K562 (cell line): ENCODE measurements around the gene MMP1. TPM values are rescaled to one million over a fixed set of nuclear protein-coding genes. Genes with fewer than 3 reads are reported as not detected.

Experiments used
- ATAC-seq: fragments of 200-7000 bp; cut with Tn5 transposase; 3 replicates; pipeline ENCODE4 v1.9.1; 2020; ENCODE audit warnings: moderate library complexity
- BruUV-seq: library from RNA; stranded (reverse); fragments of 400-500 nt; replicated peaks from 2 replicates; lab custom pipeline; 2021; lab: Mats Ljungman, UMichigan
- CTCF ChIA-PET: fragments of 300-600 bp; formaldehyde crosslinking; extraction: SDS; loops from one replicate; lab custom pipeline; 2021; ENCODE audit warnings: low intra/inter-chr PET ratio; lab: Yijun Ruan, JAX
- POLR2A ChIA-PET: fragments of 300-600, 350-650 bp; sonication (Branson Sonifier 250); formaldehyde crosslinking; extraction: SDS; loops from one replicate; lab custom pipeline; 2021; ENCODE audit warnings: antibody characterized with exemption, inconsistent platforms; lab: Yijun Ruan, JAX
- DNase-seq, 4 experiments: peaks; one replicate each; pipeline versions ENCODE4 v3.0.0 to v3.0.0-alpha.2; 2011 to 2018; ENCODE audit warnings: low spot score in 3 of 4, mixed read lengths in 3 of 4; ENCODE audit errors: extremely low read depth in 1 of 4
- FAIRE-seq: peaks from 2 replicates; lab custom pipeline; 2011; peaks lifted over from hg19 to GRCh38; lab: Jason Lieb, UNC
- H2AFZ ChIP-seq: 2 replicates; pipeline ENCODE4 v1.6.0; 2011; ENCODE audit warnings: low read depth, low read length, control low read depth, inconsistent platforms
- H3K27ac ChIP-seq: fragments of 200-600 bp; 3 replicates; pipeline ENCODE4 v1.8.0; 2011; ENCODE audit warnings: low read depth, mild to moderate bottlenecking, control low read depth, inconsistent platforms, low read length, moderate library complexity, mixed read lengths; ENCODE audit errors: extremely low read depth
- H3K27me3 ChIP-seq, 2 experiments: fragments of 300-600 bp in 1 of 2; 2 replicates in 1 of 2; 3 replicates in 1 of 2; pipeline versions ENCODE4 v1.6.0 to v1.8.0; 2011; ENCODE audit warnings: inconsistent platforms in 2 of 2, low read length in 2 of 2, mild to moderate bottlenecking in 1 of 2, mixed read lengths in 1 of 2, moderate library complexity in 1 of 2; ENCODE audit not compliant: control insufficient read depth in 2 of 2, insufficient read depth in 2 of 2
- H3K36me3 ChIP-seq: fragments of 300-600 bp; 3 replicates; pipeline ENCODE4 v1.8.0; 2011; ENCODE audit warnings: mild to moderate bottlenecking, low read length, inconsistent platforms; ENCODE audit not compliant: control insufficient read depth, insufficient read depth
- H3K4me1 ChIP-seq, 2 experiments: fragments of 200-600 bp in 1 of 2; replicated peaks in 1 of 2; 2 replicates in 1 of 2; 3 replicates in 1 of 2; pipeline versions ENCODE4 v1.5.1 to v1.8.0; 2011; ENCODE audit warnings: inconsistent platforms in 2 of 2, low read length in 2 of 2, mild to moderate bottlenecking in 1 of 2, mixed read lengths in 1 of 2, moderate library complexity in 1 of 2; ENCODE audit not compliant: control insufficient read depth in 2 of 2, insufficient read depth in 2 of 2
- H3K4me2 ChIP-seq: 2 replicates; pipeline ENCODE4 v1.6.1; 2011; ENCODE audit warnings: low read length, control low read depth, inconsistent platforms, mixed read lengths; ENCODE audit not compliant: insufficient read depth
- H3K4me3 ChIP-seq: fragments of 200-600 bp; sonication (generic), shearing (Covaris generic); 2 replicates; pipeline ENCODE4 v1.5.1; 2016; ENCODE audit warnings: control low read depth, inconsistent platforms
- H3K79me2 ChIP-seq: fragments of 200-600 bp; 3 replicates; pipeline ENCODE4 v1.8.0; 2011; ENCODE audit warnings: low read length, inconsistent platforms; ENCODE audit not compliant: control insufficient read depth, insufficient read depth
- H3K9ac ChIP-seq, 2 experiments: 2 replicates each; pipeline versions ENCODE4 v1.6.0 to v1.6.1; 2011; ENCODE audit warnings: low read depth in 2 of 2, low read length in 2 of 2, control low read depth in 1 of 2, inconsistent platforms in 1 of 2, mild to moderate bottlenecking in 1 of 2, mixed read lengths in 1 of 2; ENCODE audit not compliant: insufficient read depth in 1 of 2
- H3K9me1 ChIP-seq: one replicate; pipeline ENCODE4 v1.6.0; 2011; ENCODE audit warnings: inconsistent platforms, mild to moderate bottlenecking, low read length, moderate library complexity; ENCODE audit not compliant: control insufficient read depth, insufficient read depth
- H3K9me3 ChIP-seq: replicated peaks from 2 replicates; pipeline ENCODE4 v1.5.1; 2011; ENCODE audit warnings: low read depth, low read length, inconsistent platforms; ENCODE audit not compliant: control insufficient read depth, insufficient read depth
- H4K20me1 ChIP-seq: replicated peaks from 2 replicates; pipeline ENCODE4 v1.6.1; 2011; ENCODE audit warnings: low read length, inconsistent platforms, mixed read lengths; ENCODE audit not compliant: control insufficient read depth, insufficient read depth
- ARNT ChIP-seq, 2 experiments: fragments of 450-650 bp; IDR thresholded peaks; 2 replicates each; pipeline ENCODE4 v1.6.1; 2016; ENCODE audit warnings: mild to moderate bottlenecking in 1 of 2
- BCOR ChIP-seq: fragments of 450-650 bp; IDR thresholded peaks from 2 replicates; pipeline ENCODE4 v1.6.1; 2016
- CEBPG ChIP-seq, 3 experiments: fragments of 200-800 bp in 1 of 3; sonication (Bioruptor generic) in 1 of 3; sonication (generic) in 1 of 3; formaldehyde crosslinking in 1 of 3; IDR thresholded peaks in 2 of 3; conservative IDR thresholded peaks in 1 of 3; 2 replicates each; pipeline versions ENCODE4 v1.6.1 to v1.8.0; 2016 to 2022; ENCODE audit warnings: missing compliant biosample characterization in 2 of 3, missing genetic modification characterization in 2 of 3, mild to moderate bottlenecking in 1 of 3, missing genetic modification reagents in 1 of 3
- KDM2B ChIP-seq: fragments of 250-450 bp; sonication (Bioruptor Pico); IDR thresholded peaks from 2 replicates; pipeline ENCODE4 v1.8.0; 2021; ENCODE audit warnings: mild to moderate bottlenecking, moderate library complexity
- MBD2 ChIP-seq: sonication (generic); IDR thresholded peaks from 2 replicates; pipeline ENCODE4 v1.6.1; 2016; ENCODE audit warnings: low read depth, borderline replicate concordance
- NR3C1 ChIP-seq: sonication (generic); formaldehyde crosslinking; IDR thresholded peaks from 2 replicates; pipeline ENCODE4 v1.8.1; 2022; ENCODE audit warnings: missing genetic modification reagents
- PURB ChIP-seq: sonication (generic); formaldehyde crosslinking; IDR thresholded peaks from 2 replicates; pipeline ENCODE4 v1.9.0; 2021; ENCODE audit warnings: low read depth, mild to moderate bottlenecking, missing genetic modification reagents
- RBM14 ChIP-seq: fragments of 200-400 bp; formaldehyde crosslinking; IDR thresholded peaks from 2 replicates; pipeline ENCODE4 v1.6.1; 2018; ENCODE audit warnings: low read depth, mild to moderate bottlenecking, low read length, moderate library complexity, borderline replicate concordance; ENCODE audit not compliant: insufficient read depth
- RBM25 ChIP-seq: fragments of 200-400 bp; formaldehyde crosslinking; IDR thresholded peaks from 2 replicates; pipeline ENCODE4 v1.6.1; 2018; ENCODE audit warnings: low read length, low read depth, moderate library complexity; ENCODE audit not compliant: severe bottlenecking
- TEAD2 ChIP-seq: fragments of 450-650 bp; IDR thresholded peaks from 2 replicates; pipeline ENCODE4 v1.6.1; 2016; ENCODE audit warnings: missing genetic modification characterization, control low read depth, missing compliant biosample characterization
- ZNF561 ChIP-seq: fragments of 450-650 bp; formaldehyde crosslinking; conservative IDR thresholded peaks from 2 replicates; pipeline ENCODE4 v1.4.0; 2020; ENCODE audit warnings: mild to moderate bottlenecking, moderate library complexity
- ZNF766 ChIP-seq: fragments of 200-800 bp; sonication (Bioruptor generic); conservative IDR thresholded peaks from 2 replicates; pipeline ENCODE4 v1.6.1; 2016; ENCODE audit warnings: missing genetic modification characterization, missing compliant biosample characterization
- whole genome bisulfite sequencing: fragments of 100-300 bp; shearing (Covaris generic); methylation state at CpG from one replicate; pipeline ENCODE4 v1.1.6; 2016; ENCODE audit warnings: low coverage, mixed read lengths; ENCODE audit not compliant: insufficient coverage; ENCODE audit errors: missing lambda C conversion rate; 5-methylcytosine and 5-hydroxymethylcytosine counted together
- in situ Hi-C: fragments of 300-500 bp; cut with MboI; formaldehyde crosslinking; loops from 4 replicates; pipeline ENCODE4 v1.15.0; 2018; ENCODE audit warnings: inconsistent platforms, mixed read lengths
- intact Hi-C: fragments of 100-400 bp; cut with micrococcal nuclease; formaldehyde crosslinking; loops from 2 replicates; pipeline ENCODE4 v1.14.2; 2022
- polyA plus RNA-seq, 8 experiments: library from polyadenylated mRNA; depleted of rRNA in 4 of 8; stranded (reverse) in 5 of 8; unstranded in 3 of 8; fragments of >200 nt; fragmentation: Nextera tagmentation in 2 of 8; fragmentation: Illumina TruSeq in 1 of 8; extraction: Ambion mirVana in 2 of 8; extraction: Trizol in 1 of 8; gene quantifications; 2 replicates each; pipeline versions ENCODE4 v1.2.1 to v1.2.3, GENCODE V29; 2011 to 2014; ENCODE audit warnings: inconsistent platforms in 1 of 8, missing spikeins in 1 of 8
- total RNA-seq, 7 experiments: library from RNA; depleted of rRNA in 6 of 7; stranded (reverse); fragments of >200 nt in 6 of 7; fragmentation: Illumina TruSeq in 2 of 7; extraction: Trizol in 2 of 7; gene quantifications; 2 replicates each; pipeline versions ENCODE4 v1.2.1 to v1.2.3, GENCODE V29; 2011 to 2021; ENCODE audit warnings: low replicate concordance in 1 of 7
- TF ChIP-seq, protein P1 (sequence below): IDR thresholded peaks from 2 replicates; pipeline ENCODE4 v1.6.1; 2016; ENCODE audit warnings: missing genetic modification characterization, missing compliant biosample characterization
- TF ChIP-seq, protein P2 (sequence below): fragments of 200-400 bp; formaldehyde crosslinking; IDR thresholded peaks from 2 replicates; pipeline ENCODE4 v1.6.1; 2017; ENCODE audit warnings: mild to moderate bottlenecking, low read depth, low read length, moderate library complexity
- TF ChIP-seq, protein P3 (sequence below): sonication (generic); formaldehyde crosslinking; IDR thresholded peaks from 2 replicates; pipeline ENCODE4 v1.8.0; 2023; ENCODE audit warnings: mild to moderate bottlenecking, missing genetic modification reagents

MMP1 gene
- total and polyA plus RNA-seq, 9 of the 15 experiments (the other 6 are each of a cell fraction or from before 2014, with no cell fraction given), result 0.06 to 0.33 (median 0.15) TPM; not detected in 2

DNA sequence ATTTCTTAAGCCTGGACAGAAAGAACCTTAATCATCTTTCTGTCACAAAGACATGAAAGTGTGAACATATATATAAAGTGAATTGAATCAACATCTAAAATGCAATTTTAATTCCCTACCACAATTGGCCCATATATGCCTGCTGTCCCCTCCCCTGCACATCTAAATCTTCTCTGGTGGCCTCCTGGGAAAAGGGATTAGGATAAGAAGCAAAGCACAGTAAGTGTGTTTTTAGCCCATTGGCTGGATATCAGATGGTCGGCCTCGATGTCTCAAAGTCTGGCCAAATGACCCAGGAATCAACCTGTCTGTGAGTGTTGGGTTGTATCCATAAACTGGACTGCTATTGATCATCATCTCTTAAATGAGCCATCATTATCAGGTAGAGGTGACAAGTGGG, 39.7 kb upstream of the MMP1 start:
- Histone ChIP-seq H3K9me1 (no peaks in the 10 kb centered on the region), H3K79me2 (no peaks in the 10 kb centered on the region), H3K36me3 (no peaks in the 10 kb centered on the region), H3K9me3 (no peaks in the 10 kb centered on the region), H3K9ac (no peak overlapping the region), H4K20me1 (no peaks in the 10 kb centered on the region), H3K4me1 (no peaks in the 10 kb centered on the region), H3K27ac (no peak overlapping the region), H3K27me3 (no peaks in the 10 kb centered on the region), H2AFZ (no peak overlapping the region), H3K4me2 (no peak overlapping the region), H3K4me3 (no peak overlapping the region)
- CTCF ChIA-PET, result no interaction called here
- DNase-seq, result no peak
- no peak for FAIRE-seq
- WGBS, result 0% methylated on average over 2 of the region's 2 CpGs
- no TSS peak for BruUV-seq
- ATAC-seq, result no peak
- POLR2A ChIA-PET, result no interaction called here
- intact Hi-C loops, result loop anchor here (10.0 kb wide), 1 partner anchor 197 kb away; no protein-coding TSS in a partner anchor
- TF ChIP-seq PURB (CRISPR knock-in tag), result no peak
- TF ChIP-seq CEBPG (CRISPR knock-in tag; IDR thresholded peaks at IDR 0.05), result no peak
- TF ChIP-seq CEBPG (tag; conservative IDR thresholded peaks at IDR 0.05 in 1 of 2, IDR thresholded peaks at IDR 0.05 in 1 of 2), result no peak
- no peak for TF ChIP-seq ARNT (IDR thresholded peaks at IDR 0.05)
- TF ChIP-seq TEAD2, result no peak
- no peak for TF ChIP-seq RBM25
- TF ChIP-seq, protein P1, sequence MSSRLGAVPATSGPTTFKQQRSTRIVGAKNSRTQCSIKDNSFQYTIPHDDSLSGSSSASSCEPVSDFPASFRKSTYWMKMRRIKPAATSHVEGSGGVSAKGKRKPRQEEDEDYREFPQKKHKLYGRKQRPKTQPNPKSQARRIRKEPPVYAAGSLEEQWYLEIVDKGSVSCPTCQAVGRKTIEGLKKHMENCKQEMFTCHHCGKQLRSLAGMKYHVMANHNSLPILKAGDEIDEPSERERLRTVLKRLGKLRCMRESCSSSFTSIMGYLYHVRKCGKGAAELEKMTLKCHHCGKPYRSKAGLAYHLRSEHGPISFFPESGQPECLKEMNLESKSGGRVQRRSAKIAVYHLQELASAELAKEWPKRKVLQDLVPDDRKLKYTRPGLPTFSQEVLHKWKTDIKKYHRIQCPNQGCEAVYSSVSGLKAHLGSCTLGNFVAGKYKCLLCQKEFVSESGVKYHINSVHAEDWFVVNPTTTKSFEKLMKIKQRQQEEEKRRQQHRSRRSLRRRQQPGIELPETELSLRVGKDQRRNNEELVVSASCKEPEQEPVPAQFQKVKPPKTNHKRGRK (tag), result no peak
- no peak for TF ChIP-seq ZNF561 (CRISPR knock-in tag)
- TF ChIP-seq ZNF766 (CRISPR knock-in tag), result no peak
- no peak for TF ChIP-seq RBM14
- no peak for TF ChIP-seq MBD2
- TF ChIP-seq, protein P2, sequence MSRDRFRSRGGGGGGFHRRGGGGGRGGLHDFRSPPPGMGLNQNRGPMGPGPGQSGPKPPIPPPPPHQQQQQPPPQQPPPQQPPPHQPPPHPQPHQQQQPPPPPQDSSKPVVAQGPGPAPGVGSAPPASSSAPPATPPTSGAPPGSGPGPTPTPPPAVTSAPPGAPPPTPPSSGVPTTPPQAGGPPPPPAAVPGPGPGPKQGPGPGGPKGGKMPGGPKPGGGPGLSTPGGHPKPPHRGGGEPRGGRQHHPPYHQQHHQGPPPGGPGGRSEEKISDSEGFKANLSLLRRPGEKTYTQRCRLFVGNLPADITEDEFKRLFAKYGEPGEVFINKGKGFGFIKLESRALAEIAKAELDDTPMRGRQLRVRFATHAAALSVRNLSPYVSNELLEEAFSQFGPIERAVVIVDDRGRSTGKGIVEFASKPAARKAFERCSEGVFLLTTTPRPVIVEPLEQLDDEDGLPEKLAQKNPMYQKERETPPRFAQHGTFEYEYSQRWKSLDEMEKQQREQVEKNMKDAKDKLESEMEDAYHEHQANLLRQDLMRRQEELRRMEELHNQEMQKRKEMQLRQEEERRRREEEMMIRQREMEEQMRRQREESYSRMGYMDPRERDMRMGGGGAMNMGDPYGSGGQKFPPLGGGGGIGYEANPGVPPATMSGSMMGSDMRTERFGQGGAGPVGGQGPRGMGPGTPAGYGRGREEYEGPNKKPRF, result no peak
- TF ChIP-seq NR3C1, result no peak
- TF ChIP-seq BCOR, result no peak
- no peak for TF ChIP-seq KDM2B (CRISPR knock-in tag)
- TF ChIP-seq, protein P3, sequence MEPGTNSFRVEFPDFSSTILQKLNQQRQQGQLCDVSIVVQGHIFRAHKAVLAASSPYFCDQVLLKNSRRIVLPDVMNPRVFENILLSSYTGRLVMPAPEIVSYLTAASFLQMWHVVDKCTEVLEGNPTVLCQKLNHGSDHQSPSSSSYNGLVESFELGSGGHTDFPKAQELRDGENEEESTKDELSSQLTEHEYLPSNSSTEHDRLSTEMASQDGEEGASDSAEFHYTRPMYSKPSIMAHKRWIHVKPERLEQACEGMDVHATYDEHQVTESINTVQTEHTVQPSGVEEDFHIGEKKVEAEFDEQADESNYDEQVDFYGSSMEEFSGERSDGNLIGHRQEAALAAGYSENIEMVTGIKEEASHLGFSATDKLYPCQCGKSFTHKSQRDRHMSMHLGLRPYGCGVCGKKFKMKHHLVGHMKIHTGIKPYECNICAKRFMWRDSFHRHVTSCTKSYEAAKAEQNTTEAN, result no peak
- in situ Hi-C loops, result no loop called here
